T follicular helper cell (primary cell): ENCODE results near the gene LRRC25.
"Not testable (repeated sequence)": the region's sequence is repeated elsewhere in the genome, so short reads cannot be mapped to it uniquely, and the experiment has no call there.

ENCODE experiments used
- DNase-seq: peaks from one replicate; pipeline ENCODE4 v3.0.0-alpha.2; 2020; ENCODE audit warnings: low read depth

LRRC25 gene

DNA sequence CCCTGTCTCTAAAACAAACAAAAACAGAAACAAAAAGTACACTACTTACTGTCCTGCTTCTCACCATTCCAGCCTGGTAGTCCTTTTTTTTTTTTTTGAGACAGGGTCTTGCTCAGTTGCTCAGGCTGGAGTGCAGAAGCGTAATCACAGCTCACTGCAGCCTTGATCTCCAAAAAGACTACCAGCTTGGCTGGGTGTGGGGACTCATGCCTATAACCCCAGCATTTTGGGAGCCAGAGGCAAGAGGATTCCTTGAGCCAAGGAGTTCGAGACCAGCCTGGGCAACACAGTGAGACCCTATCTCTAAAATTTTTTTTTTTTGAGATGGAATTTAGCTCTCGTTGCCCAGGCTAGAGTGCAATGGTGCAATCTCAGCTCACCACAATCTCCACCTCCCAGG lies 16.6 kb downstream of the LRRC25 start:
- DNase-seq, result no peak

DNA sequence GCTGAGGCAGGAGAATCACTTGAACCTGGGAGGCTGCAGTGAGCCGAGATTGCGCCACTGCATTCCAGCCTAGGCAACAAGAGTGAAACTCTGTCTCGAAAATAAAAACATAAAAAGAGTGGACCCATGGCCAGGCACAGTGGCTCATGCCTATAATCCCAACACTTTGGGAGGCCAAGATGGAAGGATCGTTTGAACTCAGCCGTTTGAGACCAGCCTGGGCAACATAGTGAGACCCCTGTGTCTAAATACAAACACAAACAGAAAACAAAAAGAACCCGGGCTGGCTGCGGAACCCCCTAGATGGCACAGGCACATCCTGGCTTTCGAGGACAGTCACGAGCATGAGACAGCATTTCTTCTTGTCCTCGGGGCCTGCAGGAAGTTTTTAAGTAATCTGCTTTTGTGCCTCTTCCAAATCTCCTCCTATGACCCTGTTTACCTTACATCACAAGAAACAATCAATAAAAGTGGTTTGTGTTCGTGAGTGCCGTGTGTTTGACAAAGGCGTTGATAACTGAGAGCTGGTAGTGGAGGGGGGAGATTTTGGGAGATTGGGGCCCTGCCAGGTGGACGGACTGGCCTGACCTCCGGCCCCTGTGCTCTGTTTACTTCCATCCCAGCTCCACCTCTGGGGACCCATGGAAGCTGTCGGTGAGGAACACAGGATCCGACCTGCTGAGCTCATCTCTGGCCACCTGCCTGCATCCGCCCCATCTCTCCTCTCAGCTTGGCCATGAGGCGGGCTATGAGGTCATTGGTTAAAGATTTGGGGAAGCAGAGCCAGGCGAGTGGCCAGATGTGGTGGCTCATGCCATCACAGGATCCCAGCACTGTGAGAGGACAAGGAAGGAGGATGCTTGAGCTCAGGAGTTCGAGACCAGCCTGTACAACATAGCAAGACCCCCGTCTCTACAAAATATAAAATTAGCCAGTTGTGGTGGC lies 17.3 kb downstream of the LRRC25 start:
- no peak for DNase-seq

DNA sequence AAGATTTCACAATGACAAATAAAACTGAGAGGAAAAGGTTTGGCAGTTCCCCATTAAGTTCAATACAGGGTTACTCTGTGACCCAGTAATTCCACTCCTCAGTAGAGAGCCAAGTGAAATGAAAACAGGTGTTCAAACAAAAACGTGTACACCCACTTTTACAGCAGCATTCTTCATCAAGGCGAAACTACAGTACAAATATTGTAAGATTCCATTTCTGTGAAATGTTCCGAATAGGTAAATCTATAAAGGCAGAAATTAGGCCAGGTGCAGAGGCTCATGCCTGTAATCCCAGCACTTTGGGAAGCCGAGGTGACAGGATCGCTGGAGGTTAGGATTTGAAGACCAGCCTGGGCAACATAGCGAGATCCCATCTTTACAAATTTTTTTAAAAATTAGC lies 20.4 kb downstream of the LRRC25 start:
- no peak for DNase-seq

- no peak for DNase-seq
These were observed 23.4 kb downstream of the LRRC25 start for GRCh38 chr19:18373892-18374629.

- no peak for DNase-seq
These were observed 24.0 kb downstream of the LRRC25 start for GRCh38 chr19:18373407-18373891.

DNA sequence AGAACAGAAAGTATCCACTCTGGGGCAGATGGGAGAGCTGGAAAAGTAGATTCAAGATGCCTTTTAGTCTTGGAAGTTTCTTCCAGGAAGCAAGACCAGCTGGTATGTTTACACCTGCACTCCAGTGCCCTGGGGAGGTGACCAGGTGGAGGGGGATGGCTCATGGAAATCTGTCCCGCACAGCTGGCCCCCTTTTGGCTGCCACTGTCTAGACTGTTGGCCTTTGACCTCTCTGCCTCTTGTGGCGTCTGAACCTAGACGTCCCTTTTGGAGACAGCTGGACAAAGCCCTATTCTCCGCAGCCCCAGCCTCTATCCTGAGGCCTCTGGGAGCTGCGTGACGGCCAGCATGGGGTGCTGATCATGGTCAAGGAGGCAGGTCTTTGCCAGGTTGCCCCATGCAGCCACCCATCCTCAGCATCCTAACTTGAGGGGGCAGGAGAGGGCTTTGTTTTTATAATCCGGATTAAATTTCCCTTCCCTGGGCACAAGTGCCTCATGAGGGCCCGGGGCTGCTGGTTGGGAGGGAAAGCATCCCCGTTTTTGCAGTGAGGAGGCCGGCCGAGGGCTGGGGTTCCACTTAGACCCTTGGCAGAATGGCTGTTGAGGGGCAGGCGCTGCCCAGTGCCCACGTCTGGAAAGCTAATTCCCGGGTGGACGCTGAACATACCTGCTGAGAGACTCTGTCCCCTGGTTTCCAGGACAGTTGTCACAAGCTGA lies 28.8 kb downstream of the LRRC25 start:
- no peak for DNase-seq

DNA sequence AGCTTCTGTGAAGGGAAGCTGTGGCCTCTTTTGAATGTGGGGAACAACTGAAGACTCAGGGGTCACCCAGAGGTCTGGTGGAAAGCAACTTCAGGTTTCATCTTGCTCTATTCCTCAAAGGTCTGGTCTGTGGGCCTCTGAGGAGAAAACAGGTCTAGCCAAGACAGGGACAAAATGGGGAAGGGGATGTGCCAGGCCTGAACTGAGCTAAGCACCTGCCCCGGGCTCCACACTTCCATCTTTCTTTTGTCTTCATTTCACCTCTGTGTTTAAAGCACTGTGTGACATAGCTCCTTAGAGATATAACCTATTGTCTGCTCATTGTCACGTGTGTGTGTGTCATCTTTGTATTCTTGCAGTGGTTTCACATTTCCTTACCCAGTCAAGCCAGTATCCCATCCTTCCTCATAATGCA lies 31.4 kb downstream of the LRRC25 start:
- DNase-seq, result no peak

- no peak for DNase-seq
These were observed 32.4 kb downstream of the LRRC25 start for GRCh38 chr19:18364826-18365528.

DNA sequence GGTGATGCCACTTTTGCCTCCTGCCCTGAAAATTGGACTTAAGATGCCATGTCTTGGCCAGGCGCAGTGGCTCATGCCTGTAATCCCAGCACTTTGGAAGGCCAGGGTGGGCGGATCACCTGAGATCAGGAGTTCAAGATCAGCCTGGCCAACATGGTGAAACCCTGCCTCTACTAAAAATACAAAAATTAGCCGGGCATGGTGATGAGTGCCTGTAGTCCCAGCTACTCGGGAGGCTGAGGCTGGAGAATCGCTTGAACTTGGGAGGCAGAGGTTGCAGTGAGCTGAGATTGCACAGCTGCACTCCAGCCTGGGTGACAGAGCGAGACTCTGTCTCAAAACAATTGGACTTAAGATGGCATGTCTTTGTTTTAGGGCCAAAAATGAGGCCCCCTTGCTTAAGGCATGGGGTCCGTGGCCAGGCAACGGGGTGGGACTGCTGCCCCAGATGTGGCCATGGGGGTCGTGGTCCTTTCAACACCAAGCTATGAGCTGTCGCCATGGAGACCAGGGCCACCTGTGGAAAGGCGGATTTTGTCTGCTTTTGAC lies 33.1 kb downstream of the LRRC25 start:
- DNase-seq, result not testable (repeated sequence)

DNA sequence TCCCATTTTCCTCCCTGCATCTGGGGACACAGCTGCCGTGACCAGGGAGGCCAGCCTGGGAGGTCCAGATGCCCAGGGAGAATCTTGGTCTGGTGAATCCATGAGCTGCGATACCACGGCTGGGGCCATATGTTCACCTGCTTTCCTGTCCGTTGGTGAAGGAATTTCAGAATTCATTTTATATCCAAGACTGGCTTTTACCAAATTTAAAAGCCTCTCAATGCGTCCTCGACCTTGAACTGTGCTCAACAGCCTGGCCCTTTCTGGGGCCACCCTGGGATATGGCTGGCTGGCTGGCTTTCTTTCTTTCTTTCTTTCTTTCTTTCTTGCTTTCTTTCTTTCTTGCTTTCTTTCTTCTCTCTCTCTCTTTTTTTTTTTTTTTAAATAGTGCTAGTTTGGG lies 33.6 kb downstream of the LRRC25 start:
- DNase-seq, result no peak

GRCh38 chr19:18362934-18363542 lies 34.4 kb downstream of the LRRC25 start:
- no peak for DNase-seq

- no peak for DNase-seq
These were observed 35.8 kb downstream of the LRRC25 start for GRCh38 chr19:18361646-18362045.

GRCh38 chr19:18357041-18357440 lies 40.4 kb downstream of the LRRC25 start:
- DNase-seq, result no peak

DNA sequence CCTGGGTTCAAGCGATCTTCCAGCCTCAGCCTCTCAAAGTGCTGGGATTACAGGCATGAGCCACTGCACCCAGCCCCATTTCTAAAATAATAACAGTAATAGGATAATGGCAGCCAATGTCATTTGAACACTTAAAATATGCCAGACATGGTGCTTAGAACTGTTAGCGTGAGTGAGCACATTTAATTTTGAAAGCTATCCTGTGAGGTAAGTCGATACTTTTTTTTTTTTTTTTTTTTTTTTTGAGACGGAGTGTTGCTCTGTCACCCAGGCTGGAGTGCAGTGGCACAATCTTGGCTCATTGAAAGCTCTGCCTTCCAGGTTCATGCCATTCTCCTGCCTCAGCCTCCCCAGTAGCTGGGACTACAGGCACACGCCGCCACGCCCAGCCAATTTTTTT lies 42.7 kb downstream of the LRRC25 start:
- DNase-seq, result not testable (repeated sequence)

DNA sequence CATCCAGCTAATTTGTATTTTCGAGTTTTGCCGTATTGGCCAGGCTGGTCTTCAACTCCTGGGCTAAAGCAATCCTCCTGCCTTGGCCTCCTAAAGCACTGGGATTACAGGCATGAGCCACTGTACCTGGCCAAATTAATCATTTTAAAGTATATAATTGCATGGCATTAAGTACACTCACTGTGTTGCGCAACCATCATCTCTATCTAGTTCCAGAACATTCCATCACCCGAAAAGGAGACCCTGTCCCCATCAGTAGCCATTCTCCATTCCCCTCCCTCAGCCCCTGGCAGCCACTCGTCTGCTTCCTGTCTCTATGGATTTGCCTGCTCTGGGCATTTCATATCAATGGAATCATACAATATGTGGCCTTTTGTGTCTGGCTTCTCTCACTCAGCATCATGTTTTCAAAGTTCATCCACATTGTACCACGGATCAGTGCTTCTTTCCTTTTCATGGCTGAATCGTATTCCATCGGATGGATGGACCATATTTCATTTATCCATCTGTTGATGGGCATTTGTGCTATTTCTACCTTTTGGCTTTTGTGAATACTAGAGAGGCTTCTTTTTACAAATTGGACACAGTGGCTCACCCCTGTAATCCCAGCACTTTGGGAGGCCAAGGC lies 43.9 kb downstream of the LRRC25 start:
- DNase-seq, result no peak

DNA sequence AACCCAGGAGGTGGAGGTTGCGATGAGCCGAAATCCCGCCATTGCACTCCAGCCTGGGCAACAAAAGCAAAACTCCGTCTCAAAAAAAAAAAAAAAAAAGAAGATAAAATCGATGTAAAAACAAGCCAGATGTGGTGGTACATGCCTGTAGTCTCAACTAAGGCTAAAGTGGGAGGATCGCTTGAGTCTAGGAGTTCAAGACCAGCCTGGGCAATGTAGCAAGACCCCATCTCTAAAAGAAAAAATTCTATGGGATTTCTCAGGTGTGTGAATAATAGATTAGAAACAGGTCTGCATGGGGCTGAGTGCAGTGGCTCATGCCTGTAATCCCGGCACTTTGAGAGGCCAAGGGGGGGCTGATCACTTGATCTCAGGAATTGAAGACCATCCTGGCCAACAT lies 45.9 kb downstream of the LRRC25 start:
- no peak for DNase-seq

GRCh38 chr19:18350490-18350889 lies 46.9 kb downstream of the LRRC25 start:
- DNase-seq, result no peak

DNA sequence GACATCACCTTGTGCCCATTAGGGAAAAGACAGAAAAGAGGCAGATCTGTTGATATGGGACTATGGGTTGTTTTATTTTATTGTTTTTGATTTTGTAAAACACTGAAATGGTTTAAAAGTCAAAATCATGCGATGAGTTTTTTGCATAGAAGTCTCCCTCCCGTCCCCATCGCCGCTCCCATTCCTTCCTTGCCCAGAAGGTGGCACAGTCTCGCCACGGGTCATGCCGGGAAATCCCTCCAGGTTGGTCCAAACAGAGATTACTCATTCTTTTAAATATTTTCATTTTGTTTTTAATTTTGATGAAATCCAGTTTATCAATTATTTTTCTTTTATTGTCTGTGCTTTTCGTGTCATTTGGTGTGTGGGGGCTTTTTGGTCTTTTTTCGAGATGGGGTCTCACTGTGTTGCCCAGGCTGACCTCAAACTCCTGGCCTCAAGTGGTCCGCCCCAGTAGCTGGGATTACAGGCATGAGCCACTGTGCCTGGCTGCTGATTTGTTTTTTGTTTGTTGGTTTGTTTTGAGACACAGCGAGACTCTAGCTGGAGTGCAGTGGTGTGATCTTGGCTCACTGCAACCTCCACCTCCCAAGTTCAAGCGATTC lies 47.8 kb downstream of the LRRC25 start:
- DNase-seq, result no peak

DNA sequence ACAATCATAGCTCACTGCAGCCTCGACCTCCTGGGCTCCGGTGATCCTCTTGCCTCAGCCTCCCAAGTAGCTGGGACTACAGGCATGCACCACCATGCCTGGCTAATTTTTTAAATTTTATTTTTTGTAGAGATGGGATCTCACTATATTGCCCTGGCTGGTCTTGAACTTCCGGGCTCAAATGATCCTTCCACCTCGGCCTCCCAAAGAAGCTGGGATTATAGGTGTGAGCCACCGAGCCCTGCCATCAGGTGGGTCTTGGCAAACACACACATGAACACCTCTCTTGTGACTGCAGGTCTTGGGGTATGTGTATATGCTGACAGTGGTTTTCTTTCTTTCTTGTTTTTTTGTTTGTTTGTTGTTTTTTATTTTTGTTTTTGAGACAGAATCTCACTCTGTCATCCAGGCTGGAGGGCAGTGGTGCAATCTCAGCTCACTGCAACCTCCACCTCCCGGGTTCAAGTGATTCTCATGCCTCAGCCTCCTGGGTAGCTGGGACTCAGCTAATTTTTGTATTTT lies 48.5 kb downstream of the LRRC25 start:
- not testable (repeated sequence) for DNase-seq

DNA sequence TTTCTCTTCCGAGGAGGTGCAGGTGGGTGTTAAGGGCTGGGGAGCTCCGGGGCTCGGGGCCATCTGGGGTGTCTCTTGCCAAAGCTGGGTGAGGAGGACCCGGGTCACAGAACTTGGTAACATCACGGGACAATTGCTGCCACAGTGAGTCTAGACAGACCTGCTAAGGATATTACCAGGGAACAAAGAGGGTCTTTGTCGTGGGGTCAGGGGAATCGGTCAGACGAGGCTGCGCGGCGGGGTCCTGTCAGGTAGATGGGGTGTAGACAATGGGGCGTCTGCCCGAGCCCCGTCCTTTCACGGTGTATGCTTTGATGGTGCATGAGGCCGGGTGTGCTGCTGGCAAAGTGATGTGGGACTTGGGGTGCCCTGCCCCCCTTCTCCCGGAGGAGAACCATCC lies 49.3 kb downstream of the LRRC25 start:
- no peak for DNase-seq
